HG03095 (cell line): ENCODE data around the gene PRF1.
"Not testable (repeated sequence)": the region's sequence is repeated elsewhere in the genome, so short reads cannot be mapped to it uniquely, and the experiment has no call there.

Source experiments
- ATAC-seq: cut with Tn5 transposase; IDR thresholded peaks from one replicate; pipeline ENCODE4 v1.9.1; 2021; ENCODE audit warnings: moderate library complexity; ENCODE audit not compliant: unreplicated experiment

Gene PRF1

GRCh38 chr10:70617798-70618568 is 15.4 kb upstream of the PRF1 start:
- no peak for ATAC-seq

DNA sequence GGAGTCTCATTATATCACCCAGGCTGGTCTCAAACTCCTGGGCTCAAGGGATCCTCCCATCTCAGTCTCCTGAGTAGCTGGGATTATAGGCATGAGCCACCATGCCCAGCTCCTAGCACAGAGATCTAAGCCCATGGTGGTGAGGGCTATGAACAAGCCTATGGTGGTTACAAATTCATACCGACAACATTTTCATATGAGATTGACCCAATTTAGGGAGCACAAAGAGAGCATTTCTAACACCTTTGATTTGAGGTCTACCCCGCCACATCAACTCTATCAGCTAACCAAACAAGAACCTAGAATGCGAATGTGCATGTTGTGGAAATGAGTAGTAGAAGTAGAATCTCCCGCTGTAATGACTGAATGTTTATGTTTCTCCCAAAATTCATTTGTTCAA is 14.2 kb upstream of the PRF1 start:
- no peak for ATAC-seq

DNA sequence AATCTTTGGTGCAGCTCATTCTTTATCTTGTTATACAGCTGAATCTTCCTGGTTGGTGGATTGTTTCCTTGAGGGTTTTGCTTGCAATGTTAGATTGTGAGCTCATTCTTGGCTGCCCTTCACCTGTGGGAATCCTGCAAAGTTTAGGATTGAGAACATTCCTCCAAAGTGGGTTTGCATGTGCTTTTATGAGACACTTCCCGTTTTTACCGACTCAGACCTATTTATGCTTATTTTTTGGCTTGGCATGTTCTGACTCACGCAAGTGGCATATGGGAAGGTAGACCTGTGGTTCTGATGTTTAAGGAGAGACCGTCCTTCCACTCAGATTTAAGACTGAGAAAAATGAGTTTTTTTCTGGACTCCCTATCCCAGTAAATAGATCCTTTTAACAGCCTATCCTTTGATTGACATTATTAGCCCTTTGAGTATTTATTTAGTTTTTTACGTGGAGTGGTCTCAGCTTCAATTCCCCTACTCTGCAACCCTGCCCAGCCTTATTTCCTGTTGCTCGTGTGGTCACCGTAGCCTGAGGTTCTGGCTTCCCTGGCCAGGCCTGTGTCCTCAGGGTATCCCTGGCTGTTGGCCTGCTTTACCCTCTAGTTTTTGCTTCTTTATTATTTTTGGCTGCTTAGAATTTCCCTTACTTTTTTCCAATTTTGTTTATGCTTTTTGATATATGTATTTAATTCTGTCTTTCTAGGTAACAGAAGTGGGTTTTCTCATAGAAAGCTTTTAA is 13.4 kb upstream of the PRF1 start:
- ATAC-seq: no peak

- no peak for ATAC-seq
Measured at GRCh38 chr10:70615211-70615610, 12.7 kb upstream of the PRF1 start.

GRCh38 chr10:70614364-70614763 is 11.8 kb upstream of the PRF1 start:
- not testable (repeated sequence) for ATAC-seq

GRCh38 chr10:70613941-70614340 is 11.4 kb upstream of the PRF1 start:
- no peak for ATAC-seq

GRCh38 chr10:70607936-70608335 is 5.4 kb upstream of the PRF1 start:
- ATAC-seq: no peak

DNA sequence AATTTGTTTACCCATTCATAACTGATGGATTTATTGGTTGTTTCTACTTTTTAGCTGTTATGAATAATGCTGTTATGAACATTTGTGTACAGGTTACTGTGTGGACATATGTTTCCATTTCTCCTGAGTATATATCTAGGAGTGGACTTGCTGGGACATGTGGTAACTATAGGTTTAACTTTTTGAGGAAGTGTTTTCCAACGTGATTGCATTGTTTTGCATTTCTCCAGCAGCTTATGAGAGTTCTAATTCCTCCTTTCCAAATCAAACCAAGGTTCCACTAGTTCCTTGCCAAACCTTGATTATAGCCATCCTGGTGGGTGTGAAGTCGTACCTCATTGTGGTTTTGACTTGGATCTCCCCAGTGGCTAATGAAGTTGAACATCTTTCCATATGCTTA is 2.6 kb upstream of the PRF1 start:
- ATAC-seq: no peak

DNA sequence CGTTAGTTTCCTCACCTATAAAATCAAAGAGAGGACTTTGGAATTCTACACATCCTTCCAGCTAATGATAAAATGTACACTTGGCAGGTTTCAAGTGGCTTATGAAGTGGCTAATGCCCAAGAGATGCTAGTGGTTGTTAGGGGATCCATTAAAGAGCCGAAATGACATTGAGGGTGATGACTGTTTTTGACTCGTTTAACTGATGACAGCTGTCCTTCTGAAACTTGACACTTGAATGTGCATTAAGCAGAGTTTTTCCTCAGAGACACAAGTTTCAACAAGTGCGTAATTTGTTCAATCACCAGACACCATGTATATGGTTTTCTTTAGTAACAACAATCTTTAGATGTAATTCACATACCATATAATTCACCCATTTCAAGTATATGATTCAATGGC is 1.6 kb upstream of the PRF1 start:
- ATAC-seq: no peak

DNA sequence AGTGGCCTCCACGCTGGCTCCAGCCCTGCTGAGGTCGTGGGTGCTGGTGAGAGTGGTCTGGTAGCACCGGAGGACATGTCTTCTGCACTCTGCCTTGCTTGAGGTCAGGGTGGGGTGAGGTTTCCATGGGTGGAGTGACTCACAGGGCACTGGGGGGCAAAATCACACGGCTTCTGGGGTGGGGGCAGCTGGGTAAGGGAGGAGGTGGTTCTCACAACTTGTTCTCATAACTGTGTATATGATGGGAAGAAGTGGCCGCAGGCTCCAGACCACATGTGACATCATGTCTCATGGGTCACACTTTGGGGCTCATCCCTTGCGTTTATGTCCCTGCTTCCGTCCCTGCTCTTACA is 884 bp upstream of the PRF1 start:
- no peak for ATAC-seq

GRCh38 chr10:70601746-70602145 is 795 bp downstream of the PRF1 start:
- no peak for ATAC-seq

DNA sequence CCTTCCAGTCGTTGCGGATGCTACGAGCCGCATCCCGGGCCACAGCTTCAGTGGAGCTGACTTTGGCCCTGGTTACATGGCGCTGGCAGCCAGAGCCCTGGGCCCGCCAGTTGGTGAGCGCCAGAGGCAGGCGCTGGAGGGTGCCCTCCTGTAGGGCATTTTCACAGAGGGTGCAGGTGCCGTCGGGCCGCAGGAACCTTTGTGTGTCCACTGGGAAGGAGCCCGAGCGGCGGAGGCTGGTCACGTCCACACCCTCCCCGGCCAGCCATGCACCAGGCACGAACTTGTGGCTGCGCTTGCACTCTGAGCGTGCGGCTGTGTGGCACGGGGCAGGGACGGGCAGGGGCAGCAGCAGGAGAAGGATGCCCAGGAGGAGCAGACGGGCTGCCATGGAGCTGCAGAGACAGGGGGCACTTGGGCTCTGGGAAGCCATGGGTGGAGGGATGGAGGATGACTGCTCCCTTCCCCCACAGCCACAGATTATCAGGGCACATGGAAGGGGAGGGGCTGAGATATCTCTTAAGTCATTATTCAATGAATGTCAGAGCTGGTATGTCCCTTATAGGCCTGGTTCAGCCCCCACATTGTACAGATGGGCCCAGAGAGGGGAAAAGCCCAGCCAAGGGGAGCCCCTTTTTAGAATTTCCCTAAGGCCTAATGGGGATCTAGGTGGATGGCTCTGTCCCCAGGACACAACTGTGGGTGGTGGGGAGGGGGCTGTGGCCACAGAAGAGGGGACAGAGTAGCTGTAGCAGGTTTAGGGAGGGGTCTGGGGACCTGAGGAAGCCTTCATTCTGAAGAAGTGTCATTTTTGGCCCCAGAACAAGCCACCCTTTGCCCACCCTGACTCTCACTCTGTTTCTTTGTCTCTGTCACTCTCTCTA is 1.8 kb downstream of the PRF1 start:
- ATAC-seq: no peak

DNA sequence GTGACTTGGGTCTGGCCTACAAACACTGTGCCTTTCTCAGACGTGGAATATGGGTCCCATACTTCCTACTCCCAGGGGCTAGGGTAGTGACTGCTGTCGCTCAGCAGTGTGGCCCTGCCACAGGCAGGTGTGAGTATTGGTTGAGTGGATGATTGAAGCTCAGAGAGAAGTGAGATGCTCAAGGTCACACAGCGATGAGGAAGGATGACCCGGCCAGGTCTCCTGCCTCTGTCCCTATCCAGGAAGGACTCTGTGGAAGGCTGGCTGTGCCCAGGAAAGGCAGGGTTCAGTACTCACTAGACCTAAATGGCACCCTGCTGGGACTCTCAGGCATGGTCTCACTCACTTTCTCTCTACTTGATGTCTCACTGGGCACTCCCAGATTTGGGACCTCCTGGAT is 2.8 kb downstream of the PRF1 start:
- ATAC-seq: no peak

DNA sequence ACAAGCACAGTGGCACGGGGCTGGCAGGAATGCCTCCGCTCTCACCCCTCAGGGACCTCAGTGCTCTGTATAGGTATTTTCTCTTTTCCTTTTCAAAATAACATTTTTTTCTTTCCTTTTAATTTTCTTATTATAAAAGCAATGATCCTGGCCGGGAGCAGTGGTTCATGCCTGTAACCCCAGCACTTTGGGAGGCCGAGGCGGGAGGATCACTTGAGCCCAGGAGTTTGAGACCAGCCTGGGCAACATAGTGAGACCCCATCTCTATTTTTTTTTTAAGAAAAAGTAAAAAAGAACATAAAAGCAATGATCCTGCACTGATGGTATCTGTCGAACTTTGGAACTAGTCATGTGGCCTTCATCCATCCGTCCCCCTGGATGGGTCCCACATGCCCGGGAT is 3.2 kb downstream of the PRF1 start:
- ATAC-seq: no peak

DNA sequence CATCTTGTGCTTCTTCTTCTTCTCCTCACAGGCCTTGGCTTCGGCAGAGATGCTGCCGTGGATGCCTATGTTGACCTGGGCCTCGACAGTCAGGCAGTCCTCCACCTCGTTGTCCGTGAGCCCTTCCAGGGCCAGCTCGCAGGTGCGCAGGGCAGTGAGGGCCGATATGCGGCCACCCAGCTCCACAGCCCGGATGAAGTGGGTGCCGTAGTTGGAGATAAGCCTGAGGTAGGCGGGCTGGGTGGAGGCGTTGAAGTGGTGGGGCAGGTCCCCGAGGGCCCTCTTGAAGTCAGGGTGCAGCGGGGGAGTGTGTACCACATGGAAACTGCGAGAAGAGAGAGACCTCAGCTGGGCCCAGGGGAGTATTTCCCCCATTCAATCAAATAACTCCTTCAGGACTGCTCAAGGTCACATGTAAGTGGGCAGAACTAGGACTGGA is 3.7 kb downstream of the PRF1 start:
- no peak for ATAC-seq

- ATAC-seq: no peak
Measured at GRCh38 chr10:70597856-70598815, 4.4 kb downstream of the PRF1 start.

DNA sequence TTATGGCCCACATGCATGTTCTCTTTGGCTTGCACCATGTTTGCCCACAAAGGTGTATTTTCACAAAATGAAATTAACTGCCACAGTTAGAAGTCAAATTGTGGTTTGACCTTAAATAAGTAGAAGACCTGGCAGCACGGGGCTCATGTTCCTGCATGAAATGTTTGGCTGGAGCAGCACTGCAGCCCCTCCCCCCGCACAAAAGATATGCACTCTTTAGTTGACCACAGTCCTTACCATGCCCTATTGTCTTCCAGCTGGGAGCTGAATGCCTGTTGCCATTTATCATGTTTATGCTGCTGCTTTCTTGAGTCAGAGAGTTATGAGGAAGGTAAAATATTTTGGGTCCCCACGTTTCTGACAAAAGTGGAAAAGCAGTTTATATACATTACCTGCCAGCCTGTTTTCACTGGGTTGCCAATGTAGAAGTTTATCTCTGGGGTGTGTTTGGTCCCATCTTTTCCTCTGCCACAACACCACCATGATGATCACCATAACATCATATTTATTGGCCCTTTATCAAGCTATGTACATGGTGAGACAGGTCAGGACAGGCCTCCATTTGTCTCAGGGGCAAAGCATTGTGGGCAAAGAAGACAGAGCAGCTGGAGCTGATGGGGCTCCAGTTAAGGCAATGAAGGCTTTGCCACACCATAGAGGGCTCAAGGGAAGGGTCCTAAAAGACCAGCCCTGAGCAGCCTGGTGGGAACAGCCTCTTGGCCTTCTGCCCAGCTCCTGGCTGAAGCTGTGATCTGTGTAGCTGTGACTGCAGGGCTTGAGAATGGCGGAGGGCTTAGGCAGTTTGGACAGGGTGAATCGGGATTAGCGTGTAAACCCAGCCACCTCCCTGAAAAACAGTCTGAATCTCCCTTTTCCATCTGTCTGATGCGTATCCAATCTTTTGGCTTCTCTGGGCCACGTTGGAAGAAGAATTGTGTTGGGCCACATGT is 5.4 kb downstream of the PRF1 start:
- no peak for ATAC-seq

DNA sequence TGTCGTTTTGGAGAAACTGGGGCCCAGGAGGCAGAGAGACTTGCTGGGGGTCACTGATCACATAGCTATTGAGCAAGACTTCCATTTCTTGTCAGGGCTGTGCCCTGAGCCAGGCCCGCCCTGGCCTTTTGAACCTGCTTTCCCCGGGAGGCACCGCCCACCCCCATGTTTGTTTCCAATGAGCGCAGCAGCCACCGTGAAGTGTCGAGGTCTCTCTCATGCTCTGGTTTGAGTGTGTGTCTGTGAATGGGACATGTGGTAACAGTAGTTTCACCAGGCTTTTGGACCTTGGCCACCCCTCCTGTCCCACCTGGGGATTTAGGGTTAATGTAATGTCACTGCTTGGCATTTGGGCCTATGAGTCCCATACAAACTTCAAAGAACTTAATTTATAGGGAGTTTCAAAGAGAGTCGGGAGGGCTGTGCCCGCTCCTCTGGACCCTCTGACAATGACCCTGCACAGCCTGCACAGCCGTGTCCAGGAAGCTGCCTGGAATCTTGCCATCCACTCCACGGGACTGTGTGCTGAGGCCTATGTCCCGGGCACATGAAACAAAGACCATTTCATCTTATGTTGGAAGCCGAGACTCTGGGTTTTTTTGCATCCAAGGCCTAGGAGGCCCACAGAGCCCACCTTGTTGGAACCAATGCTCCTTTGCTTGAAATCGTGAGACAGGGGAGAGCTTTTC is 6.3 kb downstream of the PRF1 start:
- no peak for ATAC-seq

GRCh38 chr10:70595566-70596016 is 7.0 kb downstream of the PRF1 start:
- ATAC-seq: no peak
